Measurements from ENCODE around the gene EPX. TPM values are rescaled to one million over a fixed set of nuclear protein-coding genes. Genes with fewer than 3 reads are reported as not detected.

The EPX gene
- total RNA-seq, 2 donors from 2014 or later, result not detected

DNA sequence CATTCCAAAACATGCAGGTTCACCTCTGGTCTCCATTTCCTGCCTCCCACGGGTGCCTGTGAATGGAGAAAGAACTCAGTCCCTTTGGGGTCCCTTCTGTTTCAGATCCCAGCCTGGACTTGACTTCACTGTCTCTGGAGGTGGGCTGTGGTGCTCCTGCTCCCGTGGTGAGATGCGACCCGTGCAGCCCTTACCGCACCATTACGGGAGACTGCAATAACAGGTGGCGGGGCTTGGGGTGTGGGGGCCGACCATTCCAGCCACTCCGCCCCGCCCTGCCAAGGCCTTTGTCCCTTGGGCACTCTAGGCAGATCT lies 56.4 kb downstream of the EPX start:
- no peak for DNase-seq
- intact Hi-C loops (cut with DNase I), result no loop called here
- no peak for TF ChIP-seq POLR2A (IDR thresholded peaks at IDR 0.05)
- Histone ChIP-seq H3K4me3 (no peak overlapping the region), H3K36me3 (replicated peaks in 1 of 2; ENCODE audit: insufficient read depth in 1 of 2, low read depth in 2 of 2) (no peaks in the 10 kb centered on the region), H3K9me3 (no peaks in the 10 kb centered on the region), H3K27me3 (peaks cover 0 to 10% of the 10 kb centered on the region in 2 donors), H3K4me1 (peaks cover 13% of the 10 kb centered on the region), H3K27ac (no peak overlapping the region)
- no peak for ATAC-seq
- 26 to 27% methylated on average over 5 to 6 of the region's 10 CpGs for WGBS, 2 donors

DNA sequence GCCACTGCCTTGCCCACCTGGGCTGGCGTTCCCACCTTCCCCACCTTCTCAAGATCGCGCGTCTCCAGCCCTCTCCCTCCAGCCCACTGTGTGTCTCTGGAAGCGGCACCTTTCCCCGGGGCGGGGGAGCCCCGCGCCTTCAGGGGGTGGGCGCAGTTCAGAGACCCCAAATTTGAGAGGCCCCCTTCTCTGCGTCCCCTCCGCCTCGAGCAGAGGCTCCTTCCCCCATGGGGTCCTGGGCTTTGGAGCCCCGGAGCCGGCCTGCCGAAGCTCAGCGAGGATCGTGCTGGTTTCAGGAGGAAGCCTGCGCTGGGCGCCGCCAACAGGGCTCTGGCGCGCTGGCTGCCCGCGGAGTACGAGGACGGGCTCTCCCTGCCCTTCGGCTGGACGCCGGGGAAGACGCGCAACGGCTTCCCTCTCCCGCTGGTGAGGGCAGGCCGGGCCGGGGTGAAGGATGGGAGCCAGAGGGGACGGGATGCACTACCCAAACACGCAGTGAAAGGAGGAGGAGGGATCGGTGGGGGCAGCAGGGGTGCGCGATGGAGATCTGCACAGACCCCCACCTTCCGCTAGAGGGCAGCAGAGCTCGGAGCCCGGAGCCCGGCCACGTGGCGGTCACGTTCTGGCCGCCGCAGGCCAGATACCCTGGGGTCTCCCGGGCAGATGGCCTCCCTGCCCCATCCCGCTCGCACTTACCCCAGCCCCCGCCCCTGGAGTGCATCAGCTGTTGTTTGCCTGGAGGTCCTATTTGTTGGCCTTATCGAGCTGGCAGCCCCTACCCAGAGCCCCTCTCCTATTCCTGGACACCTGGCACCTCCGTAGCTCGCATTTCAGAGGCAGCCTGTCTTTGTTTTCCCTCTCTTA lies 57.0 kb downstream of the EPX start:
- H3K36me3 ChIP-seq (replicated peaks in 1 of 2; ENCODE audit: insufficient read depth in 1 of 2, low read depth in 2 of 2), result no peaks in the 10 kb centered on the region
- intact Hi-C loops (cut with DNase I), result no loop called here
- peaks cover 13% of the 10 kb centered on the region for H3K4me1 ChIP-seq
- ATAC-seq (peak; percentile 86), DNase-seq (peak; percentile 55 to 69 (median 63))
- peaks cover 0 to 10% of the 10 kb centered on the region in 2 donors for H3K27me3 ChIP-seq
- 2 to 26% methylated on average over 6 to 55 of the region's 57 CpGs for WGBS, 2 donors
- H3K27ac ChIP-seq, result no peak overlapping the region
- TF ChIP-seq POLR2A (IDR thresholded peaks at IDR 0.05), result no peak
- TF ChIP-seq, protein P1, sequence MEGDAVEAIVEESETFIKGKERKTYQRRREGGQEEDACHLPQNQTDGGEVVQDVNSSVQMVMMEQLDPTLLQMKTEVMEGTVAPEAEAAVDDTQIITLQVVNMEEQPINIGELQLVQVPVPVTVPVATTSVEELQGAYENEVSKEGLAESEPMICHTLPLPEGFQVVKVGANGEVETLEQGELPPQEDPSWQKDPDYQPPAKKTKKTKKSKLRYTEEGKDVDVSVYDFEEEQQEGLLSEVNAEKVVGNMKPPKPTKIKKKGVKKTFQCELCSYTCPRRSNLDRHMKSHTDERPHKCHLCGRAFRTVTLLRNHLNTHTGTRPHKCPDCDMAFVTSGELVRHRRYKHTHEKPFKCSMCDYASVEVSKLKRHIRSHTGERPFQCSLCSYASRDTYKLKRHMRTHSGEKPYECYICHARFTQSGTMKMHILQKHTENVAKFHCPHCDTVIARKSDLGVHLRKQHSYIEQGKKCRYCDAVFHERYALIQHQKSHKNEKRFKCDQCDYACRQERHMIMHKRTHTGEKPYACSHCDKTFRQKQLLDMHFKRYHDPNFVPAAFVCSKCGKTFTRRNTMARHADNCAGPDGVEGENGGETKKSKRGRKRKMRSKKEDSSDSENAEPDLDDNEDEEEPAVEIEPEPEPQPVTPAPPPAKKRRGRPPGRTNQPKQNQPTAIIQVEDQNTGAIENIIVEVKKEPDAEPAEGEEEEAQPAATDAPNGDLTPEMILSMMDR (IDR thresholded peaks at IDR 0.05), result peak; percentile 74 to 97 (median 86)
- H3K4me3 ChIP-seq, result peak overlapping the region in 1 of 2 donors; percentile 8
- no peaks in the 10 kb centered on the region for H3K9me3 ChIP-seq

DNA sequence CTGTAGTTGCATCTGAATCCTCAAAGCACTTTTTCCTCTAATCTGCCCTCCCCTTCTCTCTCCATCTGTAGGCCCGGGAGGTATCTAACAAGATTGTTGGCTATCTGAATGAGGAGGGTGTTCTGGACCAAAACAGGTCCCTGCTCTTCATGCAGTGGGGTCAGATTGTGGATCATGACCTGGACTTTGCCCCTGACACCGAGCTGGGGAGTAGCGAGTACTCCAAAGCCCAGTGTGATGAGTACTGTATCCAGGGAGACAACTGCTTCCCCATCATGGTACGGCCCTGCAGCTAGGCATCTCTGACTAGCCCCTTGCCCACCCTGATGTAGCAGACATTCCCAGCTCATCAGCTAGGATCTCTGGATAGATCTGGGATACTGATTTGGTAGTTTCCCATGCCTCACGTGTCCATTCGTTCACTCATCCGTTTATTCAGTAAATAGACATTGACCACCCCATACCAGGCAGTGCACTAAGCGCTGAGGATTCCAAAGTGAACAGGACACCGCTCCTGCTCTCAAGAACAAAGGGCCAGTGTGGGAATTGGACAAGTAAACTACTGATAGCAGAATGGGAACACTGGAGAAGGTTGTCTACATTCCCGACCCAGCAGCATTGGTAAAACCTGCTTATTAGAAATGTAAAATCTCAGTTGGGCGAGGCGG lies 58.0 kb downstream of the EPX start:
- TF ChIP-seq, protein P1 (IDR thresholded peaks at IDR 0.05), result no peak
- no peak for TF ChIP-seq POLR2A (IDR thresholded peaks at IDR 0.05)
- WGBS, 2 donors, result 67 to 69% methylated on average over 10 to 12 of the region's 12 CpGs
- peaks cover 0 to 10% of the 10 kb centered on the region in 2 donors for H3K27me3 ChIP-seq
- no peak overlapping the region for H3K4me3 ChIP-seq
- H3K9me3 ChIP-seq, result no peaks in the 10 kb centered on the region
- H3K4me1 ChIP-seq, result peaks cover 13% of the 10 kb centered on the region
- H3K36me3 ChIP-seq (replicated peaks in 1 of 2; ENCODE audit: insufficient read depth in 1 of 2, low read depth in 2 of 2), result no peaks in the 10 kb centered on the region
- no peak overlapping the region for H3K27ac ChIP-seq
- DNase-seq (no peak), ATAC-seq (no peak)
- intact Hi-C loops (cut with DNase I), result no loop called here

DNA sequence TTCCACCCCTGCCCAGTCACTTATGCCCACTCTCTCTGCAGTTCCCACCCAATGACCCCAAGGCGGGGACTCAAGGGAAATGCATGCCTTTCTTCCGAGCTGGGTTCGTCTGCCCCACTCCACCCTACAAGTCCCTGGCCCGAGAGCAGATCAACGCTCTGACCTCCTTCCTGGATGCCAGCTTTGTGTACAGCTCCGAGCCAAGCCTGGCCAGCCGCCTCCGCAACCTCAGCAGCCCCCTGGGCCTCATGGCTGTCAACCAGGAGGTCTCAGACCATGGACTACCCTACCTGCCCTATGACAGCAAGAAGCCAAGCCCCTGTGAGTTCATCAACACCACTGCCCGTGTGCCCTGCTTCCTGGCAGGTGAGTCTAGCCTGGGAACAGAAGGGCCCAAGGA lies 59.6 kb downstream of the EPX start:
- WGBS, 2 donors, result 63 to 64% methylated on average over 8 to 9 of the region's 9 CpGs
- peaks cover 0 to 10% of the 10 kb centered on the region in 2 donors for H3K27me3 ChIP-seq
- no peaks in the 10 kb centered on the region for H3K36me3 ChIP-seq (replicated peaks in 1 of 2; ENCODE audit: insufficient read depth in 1 of 2, low read depth in 2 of 2)
- no peak for TF ChIP-seq POLR2A (IDR thresholded peaks at IDR 0.05)
- TF ChIP-seq, protein P1 (IDR thresholded peaks at IDR 0.05), result no peak
- DNase-seq, result no peak
- intact Hi-C loops (cut with DNase I), result no loop called here
- peaks cover 13% of the 10 kb centered on the region for H3K4me1 ChIP-seq
- H3K4me3 ChIP-seq, result no peak overlapping the region
- H3K9me3 ChIP-seq, result no peaks in the 10 kb centered on the region
- ATAC-seq, result no peak
- no peak overlapping the region for H3K27ac ChIP-seq

DNA sequence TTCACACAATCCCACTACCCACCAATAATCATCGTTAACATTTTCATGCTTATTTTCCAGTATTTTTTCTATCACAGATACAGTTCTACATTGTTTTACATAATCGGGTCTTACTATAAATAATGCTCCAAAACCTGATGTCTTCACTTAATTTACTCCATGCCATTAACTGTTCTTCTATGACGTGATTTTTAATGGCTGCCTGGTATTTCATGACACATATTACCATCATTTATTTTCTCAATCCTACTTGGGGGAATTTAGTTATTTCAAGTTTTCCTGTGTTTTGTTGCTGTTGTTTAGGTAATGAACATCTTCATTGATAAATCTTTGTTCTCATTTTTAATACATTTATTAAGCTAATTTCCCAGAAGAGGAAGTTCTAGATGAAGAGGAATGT lies 60.6 kb downstream of the EPX start:
- ATAC-seq (no peak), DNase-seq (no peak)
- WGBS, 2 donors, result 67 to 76% methylated on average over 3 of the region's 3 CpGs
- Histone ChIP-seq H3K27me3 (peaks cover 0 to 10% of the 10 kb centered on the region in 2 donors), H3K36me3 (replicated peaks in 1 of 2; ENCODE audit: insufficient read depth in 1 of 2, low read depth in 2 of 2) (no peaks in the 10 kb centered on the region), H3K27ac (no peak overlapping the region), H3K4me3 (no peak overlapping the region), H3K4me1 (peaks cover 13% of the 10 kb centered on the region), H3K9me3 (no peaks in the 10 kb centered on the region)
- TF ChIP-seq, protein P1 (IDR thresholded peaks at IDR 0.05), result no peak
- no peak for TF ChIP-seq POLR2A (IDR thresholded peaks at IDR 0.05)
- intact Hi-C loops (cut with DNase I), result no loop called here

Data from body of pancreas (tissue), 4 donors.